ENCODE measurements around the gene OXTR. TPM values are rescaled to one million over a fixed set of nuclear protein-coding genes. Genes with fewer than 3 reads are reported as not detected.

Gene OXTR
- total RNA-seq, 1 donor from 2014 or later: 1.0 TPM

DNA sequence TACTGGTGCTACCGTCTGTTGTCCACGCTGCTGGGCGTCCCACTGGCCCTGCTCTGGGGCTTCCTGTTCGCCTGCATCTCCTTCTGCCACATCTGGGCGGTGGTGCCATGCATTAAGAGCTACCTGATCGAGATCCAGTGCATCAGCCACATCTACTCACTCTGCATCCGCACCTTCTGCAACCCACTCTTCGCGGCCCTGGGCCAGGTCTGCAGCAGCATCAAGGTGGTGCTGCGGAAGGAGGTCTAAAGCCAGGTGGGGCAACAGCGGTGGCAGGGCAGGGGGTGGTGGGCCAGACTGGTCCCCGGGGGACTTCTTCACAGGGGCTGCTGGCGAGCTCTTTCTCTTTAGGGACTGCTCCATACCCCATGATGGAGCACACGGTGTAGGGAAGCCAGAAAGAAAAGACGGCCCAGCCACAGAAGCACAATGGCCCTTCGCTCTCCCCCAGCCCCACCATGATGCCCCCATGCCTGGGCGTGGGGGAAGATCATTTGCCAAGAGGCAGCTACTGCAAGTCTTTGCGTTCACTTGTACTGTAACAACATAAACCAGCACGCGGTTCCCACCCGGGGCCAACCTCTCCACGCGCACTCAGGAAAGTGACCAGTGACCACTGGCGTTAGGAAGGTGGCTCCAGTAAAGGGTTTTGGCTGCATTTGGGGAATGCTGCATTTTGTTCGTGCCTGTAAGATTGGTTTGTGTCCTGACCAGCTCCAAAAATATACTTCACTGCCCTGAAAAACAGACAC lies 23.6 kb downstream of the OXTR start:
- Mint-ChIP-seq H3K27ac (no peak overlapping the region), H3K4me3 (no peak overlapping the region), H3K9me3 (no peaks in the 10 kb centered on the region), H3K4me1 (ENCODE audit: low read depth) (no peaks in the 10 kb centered on the region), H3K27me3 (ENCODE audit: insufficient read depth) (peaks cover 5% of the 10 kb centered on the region), H3K36me3 (ENCODE audit: low read depth) (no peaks in the 10 kb centered on the region)
- intact Hi-C loops (cut with micrococcal nuclease): no loop called here
- DNase-seq (ENCODE audit: low spot score): no peak

DNA sequence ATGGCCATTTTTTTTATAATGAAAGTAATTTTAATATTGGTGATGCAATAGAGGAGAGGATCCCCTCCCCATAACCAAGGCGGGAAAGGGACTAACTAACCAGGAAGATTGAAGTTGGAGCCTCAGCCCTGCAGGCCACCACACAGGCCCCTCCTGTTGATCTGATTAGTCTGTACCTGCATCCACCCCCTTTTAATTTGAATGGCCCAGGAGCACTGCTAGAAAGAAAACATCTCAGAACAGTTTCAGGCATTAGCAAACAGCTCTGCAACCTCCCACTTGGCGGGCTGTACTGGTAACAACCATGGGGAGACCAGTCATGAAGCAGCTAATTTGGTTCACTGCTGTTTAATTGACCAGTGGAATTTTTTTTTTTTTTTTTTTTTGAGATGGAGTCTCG lies 25.5 kb downstream of the OXTR start:
- intact Hi-C loops (cut with micrococcal nuclease): no loop called here
- no peaks in the 10 kb centered on the region for H3K9me3 Mint-ChIP-seq
- no peaks in the 10 kb centered on the region for H3K36me3 Mint-ChIP-seq (ENCODE audit: low read depth)
- no peak overlapping the region for H3K27ac Mint-ChIP-seq
- no peak overlapping the region for H3K4me3 Mint-ChIP-seq
- no peak for DNase-seq (ENCODE audit: low spot score)
- H3K4me1 Mint-ChIP-seq (ENCODE audit: low read depth): no peaks in the 10 kb centered on the region
- peaks cover 5% of the 10 kb centered on the region for H3K27me3 Mint-ChIP-seq (ENCODE audit: insufficient read depth)

DNA sequence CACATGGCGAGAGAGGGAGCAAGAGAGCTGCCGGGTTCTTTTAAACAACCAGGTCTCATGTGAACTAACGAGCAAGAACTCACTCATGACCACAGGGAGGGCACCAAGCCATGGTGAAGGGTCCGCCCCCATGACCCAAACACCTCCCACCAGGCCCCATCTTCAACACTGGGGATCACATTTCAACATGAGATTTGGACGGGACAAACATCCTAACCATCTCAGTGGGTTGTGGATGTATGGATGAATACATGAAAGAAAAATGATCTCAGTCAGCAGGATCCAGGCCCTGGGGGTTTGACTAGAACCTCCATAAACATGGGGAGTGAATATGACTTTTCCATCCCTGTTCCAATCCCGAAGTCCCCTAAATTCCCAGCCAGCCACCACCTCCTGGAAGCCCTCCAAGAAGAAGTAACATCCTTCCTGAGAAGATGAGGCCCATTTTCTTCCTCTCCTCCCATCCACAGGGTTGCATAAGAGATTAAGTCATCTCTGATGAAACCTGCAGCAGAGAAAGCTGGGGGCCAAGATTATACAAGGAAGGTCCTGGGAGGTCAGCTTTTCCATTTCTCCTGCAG lies 26.3 kb downstream of the OXTR start:
- Mint-ChIP-seq H3K27ac (no peak overlapping the region), H3K36me3 (ENCODE audit: low read depth) (no peaks in the 10 kb centered on the region), H3K4me1 (ENCODE audit: low read depth) (no peaks in the 10 kb centered on the region), H3K9me3 (no peaks in the 10 kb centered on the region), H3K27me3 (ENCODE audit: insufficient read depth) (peaks cover 5% of the 10 kb centered on the region), H3K4me3 (no peak overlapping the region)
- DNase-seq (ENCODE audit: low spot score): no peak
- intact Hi-C loops (cut with micrococcal nuclease): no loop called here

DNA sequence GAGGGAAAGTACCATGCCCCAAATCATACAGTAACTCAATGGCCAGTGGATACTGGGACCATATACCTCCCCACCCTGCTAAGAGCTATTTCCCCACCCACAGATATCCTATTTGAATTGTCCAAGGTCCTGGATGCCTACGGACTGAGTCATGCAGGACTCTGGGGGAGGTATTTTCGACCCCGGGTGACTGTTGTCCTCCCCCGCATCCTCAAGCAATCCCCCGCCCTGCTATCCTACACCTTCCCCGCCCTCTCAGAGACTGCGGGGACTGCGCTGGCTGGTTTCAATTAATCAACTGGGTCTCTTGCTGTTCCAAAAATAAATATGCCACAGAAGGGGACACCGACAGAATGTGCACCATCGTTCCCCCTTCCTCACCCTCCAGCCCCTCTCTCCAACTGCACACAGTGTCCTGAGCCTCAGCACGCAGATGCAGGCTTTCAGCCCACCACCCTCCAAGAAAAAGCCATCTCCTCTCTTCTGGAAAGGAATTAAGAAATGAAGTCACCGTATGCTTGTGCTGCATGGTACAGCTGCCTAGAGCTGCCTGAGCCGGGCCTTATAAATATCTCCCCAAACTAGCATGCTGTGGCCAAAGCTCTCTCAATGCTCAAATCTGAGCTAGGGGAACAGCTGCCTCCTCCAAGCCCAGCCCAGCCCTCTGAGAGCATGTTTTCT lies 27.7 kb downstream of the OXTR start:
- no peak overlapping the region for H3K4me3 Mint-ChIP-seq
- H3K36me3 Mint-ChIP-seq (ENCODE audit: low read depth): no peaks in the 10 kb centered on the region
- peaks cover 6% of the 10 kb centered on the region for H3K27me3 Mint-ChIP-seq (ENCODE audit: insufficient read depth)
- H3K27ac Mint-ChIP-seq: no peak overlapping the region
- no peaks in the 10 kb centered on the region for H3K4me1 Mint-ChIP-seq (ENCODE audit: low read depth)
- intact Hi-C loops (cut with micrococcal nuclease): no loop called here
- H3K9me3 Mint-ChIP-seq: no peaks in the 10 kb centered on the region
- DNase-seq (ENCODE audit: low spot score): no peak

DNA sequence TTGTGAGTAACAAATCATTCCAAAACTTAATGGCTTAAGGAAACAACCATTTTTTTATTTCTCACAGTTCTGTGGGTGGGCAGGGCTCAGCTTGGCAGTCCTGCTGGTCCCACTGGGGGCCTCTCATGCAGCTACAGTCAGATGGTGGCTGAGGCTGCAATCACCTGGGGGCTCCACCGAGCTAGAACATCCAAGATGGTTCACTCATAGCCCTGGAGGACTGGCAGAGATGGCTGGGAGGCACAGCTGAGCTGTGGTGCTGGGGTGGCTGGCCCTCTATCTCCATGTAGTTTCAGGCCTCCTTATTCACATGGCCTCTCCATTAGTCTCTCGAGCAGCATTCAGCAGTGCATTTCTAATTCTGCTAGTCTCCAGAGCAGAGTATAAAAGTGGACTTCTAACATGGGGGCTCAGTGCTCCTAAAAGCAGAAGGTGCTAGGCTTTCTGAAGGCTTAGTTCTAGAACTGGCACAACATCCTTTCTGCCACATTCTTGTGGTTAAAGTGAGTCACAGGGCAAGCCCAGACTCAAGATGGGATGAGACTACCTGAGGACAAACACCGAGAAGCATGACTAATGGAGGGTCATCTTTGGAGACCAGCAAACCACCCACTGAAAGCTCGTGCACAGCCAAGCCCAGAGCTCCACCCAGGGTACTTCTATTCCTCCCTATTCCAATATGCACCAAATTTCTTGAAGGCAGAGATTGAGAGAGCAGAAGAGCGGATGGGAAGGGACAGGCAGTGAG lies 29.5 kb downstream of the OXTR start:
- Mint-ChIP-seq H3K36me3 (ENCODE audit: low read depth) (no peaks in the 10 kb centered on the region), H3K27me3 (ENCODE audit: insufficient read depth) (peaks cover 9% of the 10 kb centered on the region), H3K27ac (no peak overlapping the region), H3K4me3 (no peak overlapping the region), H3K4me1 (ENCODE audit: low read depth) (no peaks in the 10 kb centered on the region), H3K9me3 (no peaks in the 10 kb centered on the region)
- DNase-seq (ENCODE audit: low spot score): no peak
- intact Hi-C loops (cut with micrococcal nuclease): no loop called here

DNA sequence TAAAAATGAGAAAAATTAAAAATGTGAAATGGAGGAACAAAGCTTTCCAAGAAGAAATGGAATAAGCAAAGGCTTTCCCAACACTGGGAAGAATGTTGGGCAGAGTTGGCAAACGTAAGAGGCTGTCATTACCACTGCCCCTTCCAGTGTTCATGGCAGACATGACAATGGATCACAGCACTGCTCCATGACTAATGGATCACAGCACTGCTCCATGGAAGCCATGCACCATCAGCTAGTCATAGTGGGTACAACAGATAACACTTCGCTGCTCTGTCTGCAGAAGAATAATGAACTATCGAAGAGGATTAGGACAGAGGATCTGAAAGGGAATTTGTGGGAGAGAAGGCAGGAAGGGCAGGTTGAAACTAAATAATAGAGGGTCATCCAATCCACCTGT lies 30.8 kb downstream of the OXTR start:
- Mint-ChIP-seq H3K4me1 (ENCODE audit: low read depth) (no peaks in the 10 kb centered on the region), H3K27me3 (ENCODE audit: insufficient read depth) (peaks cover 9% of the 10 kb centered on the region), H3K4me3 (no peak overlapping the region), H3K36me3 (ENCODE audit: low read depth) (no peaks in the 10 kb centered on the region), H3K27ac (no peak overlapping the region), H3K9me3 (no peaks in the 10 kb centered on the region)
- intact Hi-C loops (cut with micrococcal nuclease): no loop called here
- DNase-seq (ENCODE audit: low spot score): no peak

DNA sequence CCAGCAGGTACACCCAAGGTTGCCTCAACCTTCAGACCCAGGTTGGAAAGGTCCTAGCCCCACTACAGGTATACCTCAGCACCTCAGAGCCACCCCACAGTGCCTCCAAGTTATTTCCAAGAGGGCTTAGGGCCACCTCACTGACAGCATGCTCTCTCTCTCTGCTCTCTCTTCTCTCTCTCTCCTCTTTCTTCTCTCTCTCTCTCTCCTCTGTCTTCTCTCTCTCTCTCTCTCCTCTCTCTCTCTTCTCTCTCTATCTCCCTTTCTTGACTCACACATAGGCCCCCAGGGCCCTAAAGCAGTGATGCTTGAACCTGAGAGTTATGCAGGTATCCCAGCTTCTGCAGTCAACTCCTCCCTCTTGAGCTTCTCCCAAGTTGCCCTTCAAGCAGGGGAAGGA lies 31.6 kb downstream of the OXTR start:
- no peak for DNase-seq (ENCODE audit: low spot score)
- Mint-ChIP-seq H3K9me3 (no peaks in the 10 kb centered on the region), H3K4me1 (ENCODE audit: low read depth) (no peaks in the 10 kb centered on the region), H3K27ac (no peak overlapping the region), H3K27me3 (ENCODE audit: insufficient read depth) (peaks cover 9% of the 10 kb centered on the region), H3K4me3 (no peak overlapping the region), H3K36me3 (ENCODE audit: low read depth) (no peaks in the 10 kb centered on the region)
- intact Hi-C loops (cut with micrococcal nuclease): no loop called here

DNA sequence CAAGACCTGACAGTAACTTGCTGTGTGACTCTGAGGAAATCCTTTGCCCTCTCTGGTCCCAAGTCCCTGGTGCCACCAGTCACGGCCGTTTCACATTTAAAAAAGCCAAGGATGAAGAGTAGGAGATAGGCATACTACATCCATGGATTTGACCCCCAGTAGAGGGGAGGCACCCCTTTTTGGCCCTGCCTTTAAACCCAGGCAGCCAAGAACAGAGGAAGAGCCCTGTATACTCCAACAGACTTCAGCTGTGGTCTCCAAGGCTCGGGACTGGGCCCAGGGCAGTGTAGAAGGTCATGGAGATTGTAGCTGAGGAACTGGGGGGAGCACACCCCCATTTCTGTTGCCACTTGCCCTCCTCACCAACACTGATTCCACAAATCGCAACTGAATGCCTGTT lies 32.1 kb downstream of the OXTR start:
- no peaks in the 10 kb centered on the region for H3K9me3 Mint-ChIP-seq
- peaks cover 9% of the 10 kb centered on the region for H3K27me3 Mint-ChIP-seq (ENCODE audit: insufficient read depth)
- intact Hi-C loops (cut with micrococcal nuclease): no loop called here

DNA sequence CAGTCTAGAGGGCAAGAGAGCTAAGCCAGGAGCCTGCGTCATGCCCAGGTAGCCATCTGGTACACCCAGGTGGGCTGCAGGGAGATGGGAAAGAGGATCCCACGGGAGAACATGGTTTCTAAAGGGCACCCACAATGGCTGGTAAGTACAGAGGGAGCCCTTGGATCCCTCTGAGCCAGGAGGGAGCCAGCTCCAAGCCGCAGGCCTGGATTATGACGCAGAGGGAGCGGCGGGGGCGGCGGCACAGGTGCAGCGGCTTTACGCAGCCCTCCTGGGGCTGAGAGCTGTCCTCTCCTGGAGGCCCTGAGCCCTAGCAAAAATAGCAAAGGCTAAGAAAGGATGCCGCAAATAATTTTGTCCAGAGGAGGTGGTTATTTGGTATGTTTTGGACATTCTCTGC lies 33.0 kb downstream of the OXTR start:
- Mint-ChIP-seq H3K4me3 (no peak overlapping the region), H3K4me1 (ENCODE audit: low read depth) (no peaks in the 10 kb centered on the region), H3K9me3 (no peaks in the 10 kb centered on the region), H3K27ac (no peak overlapping the region), H3K36me3 (ENCODE audit: low read depth) (no peaks in the 10 kb centered on the region), H3K27me3 (ENCODE audit: insufficient read depth) (peaks cover 8% of the 10 kb centered on the region)
- DNase-seq (ENCODE audit: low spot score): no peak
- intact Hi-C loops (cut with micrococcal nuclease): no loop called here

More for the DNA sequence above, 32.1 kb downstream of the OXTR start:
- Mint-ChIP-seq H3K27ac (no peak overlapping the region), H3K4me3 (no peak overlapping the region), H3K4me1 (ENCODE audit: low read depth) (no peaks in the 10 kb centered on the region), H3K36me3 (ENCODE audit: low read depth) (no peaks in the 10 kb centered on the region)
- no peak for DNase-seq (ENCODE audit: low spot score)

DNA sequence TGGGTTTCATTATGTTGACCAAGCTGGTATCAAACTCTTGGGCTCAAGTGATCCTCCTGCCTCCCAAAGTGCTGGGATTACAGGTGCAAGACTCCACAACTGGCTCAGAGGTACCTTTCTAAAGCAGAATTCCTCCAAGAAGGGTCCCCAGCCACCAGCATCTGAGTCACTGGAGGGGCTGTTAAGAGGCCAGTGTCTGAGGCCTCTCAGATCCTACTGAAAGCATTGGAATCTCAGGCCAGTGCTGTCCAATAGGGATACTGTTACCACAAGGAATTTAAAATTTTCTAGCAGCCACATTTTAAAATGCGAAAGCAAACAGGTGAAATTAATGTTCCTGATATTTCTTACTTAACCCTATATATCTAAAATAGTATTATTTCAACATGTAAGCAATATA lies 34.5 kb downstream of the OXTR start:
- no peak overlapping the region for H3K4me3 Mint-ChIP-seq
- no peaks in the 10 kb centered on the region for H3K4me1 Mint-ChIP-seq (ENCODE audit: low read depth)
- intact Hi-C loops (cut with micrococcal nuclease): no loop called here

DNA sequence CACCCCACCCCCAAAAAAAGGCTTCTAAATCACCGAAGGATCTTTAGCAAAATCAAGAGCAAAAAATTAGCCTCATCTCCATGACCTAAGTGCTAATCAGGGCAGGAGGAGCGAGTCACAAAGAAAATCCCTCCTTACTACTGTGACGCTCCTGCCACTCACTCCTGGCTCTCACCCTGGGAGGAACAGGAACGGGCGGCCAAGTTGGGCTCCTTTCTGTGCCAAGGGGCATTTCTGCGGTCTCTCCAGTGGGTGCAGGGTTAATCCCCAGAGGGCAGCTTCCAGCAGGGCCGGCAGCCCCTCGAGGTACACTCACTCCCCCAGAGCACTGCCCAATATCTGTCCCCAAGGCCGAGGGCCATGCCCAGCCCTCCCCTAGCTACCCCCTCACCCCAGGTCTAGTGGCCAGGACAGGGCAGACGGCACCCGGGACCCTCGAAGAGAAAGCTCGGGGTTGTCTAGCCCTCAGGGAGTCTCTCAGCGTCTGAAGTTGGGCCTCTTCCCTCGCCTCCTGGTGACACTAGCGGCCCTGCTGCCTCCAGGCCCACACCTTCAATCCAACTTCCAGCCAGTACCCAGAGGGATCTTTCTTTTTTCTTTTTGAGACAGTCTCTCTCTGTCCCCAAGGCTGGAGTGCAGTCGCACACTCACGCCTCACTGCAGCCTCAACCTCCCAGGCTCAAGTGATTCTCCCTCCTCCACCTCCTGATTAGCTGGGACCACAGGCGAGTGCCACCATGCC lies 35.1 kb downstream of the OXTR start:
- no peaks in the 10 kb centered on the region for H3K9me3 Mint-ChIP-seq
- intact Hi-C loops (cut with micrococcal nuclease): no loop called here
- H3K4me1 Mint-ChIP-seq (ENCODE audit: low read depth): no peaks in the 10 kb centered on the region
- H3K27ac Mint-ChIP-seq: no peak overlapping the region
- peaks cover 9% of the 10 kb centered on the region for H3K27me3 Mint-ChIP-seq (ENCODE audit: insufficient read depth)
- DNase-seq (ENCODE audit: low spot score): no peak
- H3K4me3 Mint-ChIP-seq: no peak overlapping the region
- H3K36me3 Mint-ChIP-seq (ENCODE audit: low read depth): no peaks in the 10 kb centered on the region

More for the DNA sequence above, 34.5 kb downstream of the OXTR start:
- Mint-ChIP-seq H3K9me3 (no peaks in the 10 kb centered on the region), H3K36me3 (ENCODE audit: low read depth) (no peaks in the 10 kb centered on the region), H3K27me3 (ENCODE audit: insufficient read depth) (peaks cover 7% of the 10 kb centered on the region), H3K27ac (no peak overlapping the region)
- no peak for DNase-seq (ENCODE audit: low spot score)

DNA sequence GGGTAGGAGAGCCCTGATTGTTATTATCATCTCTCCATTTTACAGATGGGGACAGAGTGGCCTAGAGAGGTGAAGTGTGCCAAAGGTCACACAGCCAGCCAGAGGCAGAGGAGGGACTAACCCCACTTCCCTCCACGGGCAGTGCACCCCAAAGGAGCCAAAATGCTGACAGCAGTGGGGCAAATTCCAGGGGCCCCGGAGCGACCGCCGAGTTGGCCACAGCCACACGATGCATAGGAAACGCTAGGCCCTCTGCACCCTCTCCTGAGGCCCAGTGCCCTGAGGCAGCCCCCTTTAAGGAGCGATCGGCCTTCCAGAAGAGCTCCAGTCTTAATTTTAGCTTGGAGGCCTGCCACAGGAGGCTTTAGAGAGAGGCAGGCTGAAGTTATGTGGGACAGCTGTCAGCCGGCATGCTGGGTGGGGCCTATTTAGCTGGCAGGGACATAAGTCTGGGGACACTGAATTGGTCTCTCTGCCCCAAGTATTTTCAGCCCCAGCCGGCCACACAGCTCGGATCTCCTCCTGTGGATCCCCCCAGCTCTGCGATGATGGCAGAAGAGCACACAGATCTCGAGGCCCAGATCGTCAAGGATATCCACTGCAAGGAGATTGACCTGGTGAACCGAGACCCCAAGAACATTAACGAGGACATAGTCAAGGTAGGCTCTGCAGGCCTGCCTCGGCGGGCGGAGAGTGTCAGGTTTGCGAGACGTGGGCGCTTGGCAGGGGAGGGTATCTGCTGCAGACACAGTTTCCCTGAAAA lies 35.9 kb downstream of the OXTR start, which contains the start of gene CAV3:
CAV3 (plus strand) TSS at position 471 of the 763 bp plus-strand sequence; CDS start at position 546, 75 bp downstream.
- intact Hi-C loops (cut with micrococcal nuclease): no loop called here
- H3K4me1 Mint-ChIP-seq (ENCODE audit: low read depth): no peaks in the 10 kb centered on the region
- H3K36me3 Mint-ChIP-seq (ENCODE audit: low read depth): no peaks in the 10 kb centered on the region
- H3K4me3 Mint-ChIP-seq: no peak within 1 kb of the TSS
- H3K9me3 Mint-ChIP-seq: no peaks in the 10 kb centered on the region
- peaks cover 9% of the 10 kb centered on the region for H3K27me3 Mint-ChIP-seq (ENCODE audit: insufficient read depth)
- H3K27ac Mint-ChIP-seq: no peak within 1 kb of the TSS
- no peak for DNase-seq (ENCODE audit: low spot score)
